Endothelial cell (in vitro differentiated cells): Measurements from ENCODE around the gene MTG1. TPM values are rescaled to one million over a fixed set of nuclear protein-coding genes. Genes with fewer than 3 reads are reported as not detected.

ENCODE experiments used
- DNase-seq: peaks from one replicate; pipeline ENCODE4 v3.0.0; 2021; ENCODE audit warnings: low spot score
- H3K27ac Mint-ChIP-seq: one replicate; pipeline ENCODE4 v1.8.0; 2021; ENCODE audit warnings: mixed read lengths, inconsistent platforms; ENCODE audit not compliant: unreplicated experiment
- H3K27me3 Mint-ChIP-seq: one replicate; pipeline ENCODE4 v1.8.0; 2021; ENCODE audit warnings: mild to moderate bottlenecking, moderate library complexity, mixed read lengths, inconsistent platforms; ENCODE audit not compliant: unreplicated experiment
- H3K36me3 Mint-ChIP-seq: one replicate; pipeline ENCODE4 v1.8.0; 2021; ENCODE audit warnings: mild to moderate bottlenecking, low read depth, mixed read lengths, inconsistent platforms; ENCODE audit not compliant: unreplicated experiment
- H3K4me1 Mint-ChIP-seq: one replicate; pipeline ENCODE4 v1.8.0; 2021; ENCODE audit warnings: mild to moderate bottlenecking, mixed read lengths, inconsistent platforms; ENCODE audit not compliant: unreplicated experiment
- H3K4me3 Mint-ChIP-seq: one replicate; pipeline ENCODE4 v1.8.0; 2021; ENCODE audit warnings: mild to moderate bottlenecking, mixed read lengths, inconsistent platforms; ENCODE audit not compliant: unreplicated experiment
- H3K9me3 Mint-ChIP-seq: one replicate; pipeline ENCODE4 v1.8.0; 2021; ENCODE audit warnings: mixed read lengths, inconsistent platforms; ENCODE audit not compliant: unreplicated experiment
- total RNA-seq: library from RNA; stranded (reverse); fragmentation: NEBNext Ultra II Directional; extraction: Animal tissue kit (Norgen Biotek cat#: 25700); gene quantifications from one replicate; pipeline ENCODE4 v1.2.1, GENCODE V29; 2021; ENCODE audit not compliant: unreplicated experiment
- TF ChIP-seq, protein P1 (sequence below): fragments of 200-600 bp; sonication (generic); IDR thresholded peaks from one replicate; pipeline ENCODE4 v1.5.0; 2021; ENCODE audit warnings: antibody characterized with exemption; ENCODE audit not compliant: unreplicated experiment

MTG1 gene
- total RNA-seq, 1 donor from 2014 or later = 97.3 TPM

DNA sequence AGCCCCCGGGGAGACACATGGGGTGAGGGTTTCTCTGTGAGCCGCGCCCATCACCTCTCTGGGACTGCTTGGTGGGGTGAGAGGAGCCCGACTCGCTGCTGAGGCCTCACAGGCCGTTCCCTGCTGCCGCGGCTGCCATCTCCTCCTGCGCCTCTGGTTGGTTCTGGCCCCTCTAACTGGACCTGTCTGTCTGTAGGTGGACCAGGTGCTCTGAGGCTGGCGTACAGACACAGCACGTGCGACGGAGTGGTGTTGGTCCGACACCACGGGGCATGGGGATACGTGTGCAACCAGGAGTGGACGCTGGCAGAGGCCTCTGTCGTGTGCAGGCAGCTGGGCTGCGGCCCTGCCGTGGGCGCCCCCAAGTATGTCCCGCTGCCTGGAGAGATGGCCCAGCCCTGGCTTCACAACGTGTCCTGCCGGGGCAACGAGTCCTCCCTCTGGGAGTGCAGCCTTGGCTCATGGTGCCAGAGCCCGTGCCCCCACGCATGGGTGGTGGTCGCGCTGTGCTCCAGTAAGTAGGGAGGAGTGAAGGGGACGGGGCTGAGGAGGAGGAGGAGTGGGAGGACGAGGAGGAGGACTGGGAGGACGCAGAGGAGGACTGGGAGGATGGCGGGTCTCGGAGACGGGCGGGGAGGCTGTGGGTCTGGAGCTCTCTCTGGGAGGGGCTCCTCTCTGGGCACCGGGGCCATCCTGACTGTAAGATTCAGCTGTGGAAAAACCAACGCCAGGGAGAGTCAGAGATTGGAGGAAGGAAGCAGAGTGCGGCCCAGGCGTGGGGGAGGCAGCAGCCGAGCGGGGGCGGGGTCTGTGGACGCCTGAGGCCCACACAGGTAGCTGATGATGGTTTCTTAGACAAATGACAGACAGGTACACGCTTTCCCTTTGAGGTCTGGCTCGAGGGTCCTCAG, 62.3 kb downstream of the MTG1 start:
- H3K36me3 Mint-ChIP-seq = no peaks in the 10 kb centered on the region
- no peak for DNase-seq
- no peaks in the 10 kb centered on the region for H3K4me1 Mint-ChIP-seq
- TF ChIP-seq, protein P1, sequence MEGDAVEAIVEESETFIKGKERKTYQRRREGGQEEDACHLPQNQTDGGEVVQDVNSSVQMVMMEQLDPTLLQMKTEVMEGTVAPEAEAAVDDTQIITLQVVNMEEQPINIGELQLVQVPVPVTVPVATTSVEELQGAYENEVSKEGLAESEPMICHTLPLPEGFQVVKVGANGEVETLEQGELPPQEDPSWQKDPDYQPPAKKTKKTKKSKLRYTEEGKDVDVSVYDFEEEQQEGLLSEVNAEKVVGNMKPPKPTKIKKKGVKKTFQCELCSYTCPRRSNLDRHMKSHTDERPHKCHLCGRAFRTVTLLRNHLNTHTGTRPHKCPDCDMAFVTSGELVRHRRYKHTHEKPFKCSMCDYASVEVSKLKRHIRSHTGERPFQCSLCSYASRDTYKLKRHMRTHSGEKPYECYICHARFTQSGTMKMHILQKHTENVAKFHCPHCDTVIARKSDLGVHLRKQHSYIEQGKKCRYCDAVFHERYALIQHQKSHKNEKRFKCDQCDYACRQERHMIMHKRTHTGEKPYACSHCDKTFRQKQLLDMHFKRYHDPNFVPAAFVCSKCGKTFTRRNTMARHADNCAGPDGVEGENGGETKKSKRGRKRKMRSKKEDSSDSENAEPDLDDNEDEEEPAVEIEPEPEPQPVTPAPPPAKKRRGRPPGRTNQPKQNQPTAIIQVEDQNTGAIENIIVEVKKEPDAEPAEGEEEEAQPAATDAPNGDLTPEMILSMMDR = no peak
- no peak overlapping the region for H3K4me3 Mint-ChIP-seq
- H3K9me3 Mint-ChIP-seq = no peaks in the 10 kb centered on the region
- H3K27me3 Mint-ChIP-seq = peaks cover 8% of the 10 kb centered on the region
- no peak overlapping the region for H3K27ac Mint-ChIP-seq

- Mint-ChIP-seq H3K9me3 (no peaks in the 10 kb centered on the region), H3K27ac (no peak overlapping the region), H3K4me3 (no peak overlapping the region), H3K4me1 (no peaks in the 10 kb centered on the region), H3K27me3 (peaks cover 9% of the 10 kb centered on the region), H3K36me3 (no peaks in the 10 kb centered on the region)
- TF ChIP-seq, protein P1 = no peak
- no peak for DNase-seq
Observed at GRCh38 chr10:133457100-133457841, 63.3 kb downstream of the MTG1 start.

DNA sequence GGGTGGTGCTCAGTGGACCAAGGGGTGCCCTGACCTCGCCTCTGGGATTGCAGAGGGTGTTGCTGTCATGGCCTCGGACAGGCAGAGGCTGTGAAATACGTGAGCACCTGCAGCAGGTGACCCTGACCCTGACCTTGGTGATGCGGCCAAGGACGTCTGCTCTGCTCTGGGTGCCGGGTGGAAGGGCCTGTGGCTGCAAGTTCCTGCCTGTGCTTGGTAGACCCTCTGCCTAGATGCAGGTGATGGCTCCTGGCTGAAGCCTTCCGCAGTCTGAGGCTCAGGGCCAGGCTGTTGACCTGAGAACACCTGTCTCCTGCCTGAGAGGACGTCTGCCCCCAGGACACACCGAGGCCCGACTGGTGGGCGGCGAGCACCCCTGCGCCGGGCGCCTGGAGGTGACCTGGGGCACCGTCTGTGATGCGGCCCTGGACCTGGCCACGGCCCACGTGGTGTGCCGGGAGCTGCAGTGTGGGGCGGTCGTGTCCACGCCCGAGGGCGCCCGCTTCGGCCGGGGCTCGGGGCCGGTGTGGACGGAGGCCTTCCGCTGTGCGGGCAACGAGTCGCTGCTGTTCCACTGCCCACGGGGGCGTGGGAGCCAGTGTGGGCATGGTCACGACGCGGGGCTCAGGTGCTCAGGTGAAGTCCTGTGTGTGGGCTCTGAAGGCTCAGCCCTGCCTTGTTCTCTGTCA, 64.2 kb downstream of the MTG1 start:
- peaks cover 10% of the 10 kb centered on the region for H3K27me3 Mint-ChIP-seq
- no peaks in the 10 kb centered on the region for H3K36me3 Mint-ChIP-seq
- H3K9me3 Mint-ChIP-seq = no peaks in the 10 kb centered on the region
- no peak for DNase-seq
- H3K4me3 Mint-ChIP-seq = no peak overlapping the region
- TF ChIP-seq, protein P1 = no peak
- H3K27ac Mint-ChIP-seq = no peak overlapping the region
- no peaks in the 10 kb centered on the region for H3K4me1 Mint-ChIP-seq

GRCh38 chr10:133458710-133459453, 64.9 kb downstream of the MTG1 start:
- Mint-ChIP-seq H3K36me3 (no peaks in the 10 kb centered on the region), H3K27ac (no peak overlapping the region), H3K27me3 (peaks cover 11% of the 10 kb centered on the region), H3K4me3 (no peak overlapping the region), H3K9me3 (no peaks in the 10 kb centered on the region), H3K4me1 (no peaks in the 10 kb centered on the region)
- TF ChIP-seq, protein P1 = no peak
- DNase-seq = no peak
